HG03439 (cell line): ENCODE data around the gene GTF2IRD1.
"Not testable (repeated sequence)": the region's sequence is repeated elsewhere in the genome, so short reads cannot be mapped to it uniquely, and the experiment has no call there.

Source experiments
- ATAC-seq: cut with Tn5 transposase; IDR thresholded peaks from one replicate; pipeline ENCODE4 v1.9.1; 2021; ENCODE audit warnings: mild to moderate bottlenecking, moderate library complexity; ENCODE audit not compliant: unreplicated experiment

GTF2IRD1 gene

GRCh38 chr7:74625446-74625845 is 171.7 kb downstream of the GTF2IRD1 start:
- no peak for ATAC-seq

DNA sequence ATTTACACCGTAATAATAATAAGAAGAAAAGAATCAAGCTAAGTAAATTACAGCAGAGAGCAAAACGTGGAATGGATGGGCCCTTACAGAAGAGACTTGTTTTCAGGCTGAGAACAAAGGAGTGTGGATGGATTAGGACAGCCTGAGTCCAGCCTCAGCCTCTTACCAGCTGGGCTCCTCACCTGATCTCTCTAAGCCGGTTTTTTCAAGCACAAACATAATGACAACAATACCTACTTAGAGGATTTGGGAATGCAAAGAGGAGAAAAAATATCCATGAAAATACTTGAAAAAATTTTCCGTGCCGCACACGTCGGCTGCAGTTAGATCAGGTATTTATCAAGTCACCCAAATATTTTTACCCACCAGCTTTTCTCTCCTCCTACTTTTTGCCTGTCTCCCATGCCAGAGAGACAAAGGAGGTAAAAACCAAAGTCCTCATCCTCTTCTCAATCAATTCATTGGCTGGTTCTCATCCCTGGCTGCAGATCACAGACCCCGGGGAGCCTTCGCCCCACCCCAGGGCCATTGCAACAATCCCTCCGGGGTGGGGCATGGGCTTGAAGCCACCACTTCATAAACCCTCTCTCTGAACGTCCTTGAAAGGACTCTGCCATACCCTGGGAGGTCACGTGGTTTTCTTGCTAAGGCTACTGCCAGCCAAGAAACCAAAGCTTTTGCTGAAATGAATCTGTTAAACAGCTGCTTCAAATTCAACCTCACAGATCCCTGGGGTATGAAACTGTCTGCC is 174.1 kb downstream of the GTF2IRD1 start:
- no peak for ATAC-seq

DNA sequence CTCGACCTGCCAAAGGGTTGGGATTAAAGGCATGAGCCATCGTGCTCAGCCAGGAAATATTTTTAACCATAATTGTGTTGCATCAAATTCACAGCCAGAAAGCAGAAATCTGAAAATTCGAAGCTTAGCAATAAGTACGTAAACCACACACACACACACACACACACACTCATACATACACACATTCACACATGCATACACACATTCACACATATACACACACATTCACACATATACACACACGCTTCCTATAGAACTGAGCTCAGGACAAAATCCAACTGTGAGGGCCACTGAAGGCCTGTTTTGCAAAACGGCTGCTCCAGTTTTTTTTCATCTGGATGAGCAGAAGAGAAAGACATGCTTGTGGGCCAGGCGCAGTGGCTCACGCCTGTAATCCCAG is 178.8 kb downstream of the GTF2IRD1 start:
- ATAC-seq, result no peak

DNA sequence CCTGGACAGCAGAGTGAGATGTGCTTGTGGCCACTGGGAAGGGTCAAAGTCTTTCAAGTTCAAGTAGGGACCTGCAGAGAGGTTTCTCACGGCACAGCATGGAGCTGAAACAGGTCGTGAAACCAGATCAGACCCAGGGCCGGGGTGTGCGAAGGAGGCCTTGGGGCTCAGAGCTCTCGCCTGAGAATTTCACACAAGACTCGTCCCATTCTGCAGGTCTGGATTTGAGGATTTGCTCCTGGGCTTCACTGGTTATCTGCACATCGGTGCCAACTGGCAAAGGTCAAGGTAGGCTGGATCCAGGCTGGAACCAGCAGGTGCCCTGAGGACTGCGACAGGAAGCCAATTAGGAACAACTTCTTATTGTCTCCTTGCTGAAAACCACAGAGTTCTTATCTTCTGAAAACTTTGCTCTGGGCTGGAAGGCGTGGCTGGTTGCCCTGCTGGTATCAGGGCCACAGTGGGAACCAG is 179.8 kb downstream of the GTF2IRD1 start:
- ATAC-seq, result no peak

DNA sequence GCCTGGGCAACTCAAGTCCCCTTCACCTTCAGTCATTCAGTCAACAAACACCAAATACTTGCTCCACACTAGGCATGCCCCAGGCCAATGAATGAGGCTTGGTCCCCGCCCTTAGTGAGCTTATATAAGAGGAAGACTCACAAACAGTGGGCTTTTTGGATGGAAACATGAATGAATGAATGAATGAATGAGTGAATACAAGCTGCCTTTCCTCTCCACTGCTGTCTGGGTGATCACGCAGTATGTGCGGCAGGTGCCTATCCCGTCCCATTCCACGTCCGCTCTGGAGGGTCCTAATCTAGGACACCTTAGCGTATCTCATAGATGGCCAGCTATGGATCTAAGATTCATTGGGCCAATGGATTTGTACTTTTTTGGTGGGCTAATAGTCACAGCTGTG is 184.0 kb downstream of the GTF2IRD1 start:
- ATAC-seq, result no peak

DNA sequence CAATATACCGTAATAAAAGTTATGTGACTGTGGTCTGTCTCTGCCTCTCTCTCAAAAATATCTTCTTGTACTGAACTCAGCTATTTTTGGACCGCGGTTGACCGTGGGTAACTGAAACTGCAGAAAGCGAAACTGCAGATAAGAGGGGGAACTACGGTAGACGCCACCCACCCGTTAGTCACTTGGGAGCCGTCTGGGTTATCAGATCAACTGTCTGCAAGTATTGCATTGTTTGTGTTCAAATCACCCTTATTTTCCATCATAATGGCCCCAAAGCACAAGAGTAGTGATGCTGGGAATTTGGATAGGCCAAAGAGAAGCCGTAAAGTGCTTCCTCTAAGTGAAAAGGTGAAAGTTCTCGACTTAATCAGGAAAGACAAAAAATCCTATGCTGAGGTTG is 196.3 kb downstream of the GTF2IRD1 start:
- ATAC-seq, result peak; percentile 83

DNA sequence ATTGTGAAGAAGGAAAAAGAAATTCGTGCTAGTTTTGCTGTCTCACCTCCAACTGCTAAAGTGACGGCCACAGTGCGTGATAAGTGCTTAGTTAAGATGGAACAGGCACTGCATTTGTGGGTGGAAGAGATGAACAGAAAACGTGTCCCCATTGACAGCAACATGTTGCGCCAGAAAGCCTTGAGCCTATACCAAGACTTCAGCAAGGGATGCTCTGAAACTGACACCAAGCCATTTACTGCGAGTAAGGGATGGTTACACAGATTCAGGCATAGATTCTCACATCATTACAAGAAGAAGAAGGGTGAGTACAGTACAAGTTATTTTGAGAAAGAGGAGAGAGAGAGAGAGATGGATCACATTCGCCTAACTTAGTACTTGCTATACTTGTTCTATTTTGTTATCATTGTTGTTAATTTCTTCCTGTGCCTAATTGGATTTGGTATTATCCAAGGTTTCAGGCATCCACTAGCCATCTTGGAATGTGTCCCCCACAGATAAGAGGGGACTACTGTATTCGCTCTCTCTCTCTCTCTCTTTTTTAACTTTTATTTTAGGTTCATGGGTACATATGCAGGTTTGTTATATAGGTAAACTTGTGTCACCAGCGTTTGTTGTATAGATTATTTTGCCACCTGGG is 196.9 kb downstream of the GTF2IRD1 start:
- ATAC-seq, result peak; percentile 41

DNA sequence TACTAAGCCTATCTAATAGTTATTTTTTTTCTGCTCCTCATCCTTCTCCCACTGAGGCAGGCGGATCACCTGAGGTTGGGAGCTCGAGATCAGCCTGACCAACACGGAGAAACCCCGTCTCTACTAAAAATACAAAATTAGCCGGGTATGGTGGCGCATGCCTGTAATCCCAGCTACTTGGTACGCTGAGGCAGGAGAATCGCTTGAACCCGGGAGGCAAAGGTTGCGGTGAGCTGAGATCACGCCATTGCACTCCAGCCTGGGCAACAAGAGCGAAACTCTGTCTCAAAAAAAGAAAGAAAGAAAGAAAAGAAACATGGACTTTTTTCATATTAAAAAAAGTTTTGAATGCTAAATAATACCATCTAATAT is 197.4 kb downstream of the GTF2IRD1 start:
- ATAC-seq, result not testable (repeated sequence)
